ENCODE data around the gene HIVEP3.

GRCh38 chr1:41530411-41530810 lies 388.3 kb downstream of the HIVEP3 start:
- TF ChIP-seq CTCF (IDR thresholded peaks at IDR 0.05), result no peak
- no peak for TF ChIP-seq POLR2A (IDR thresholded peaks at IDR 0.05)

Measured in lower leg skin (tissue), 3 donors.